H1 (cell line): ENCODE results near the gene CACNA2D1. TPM values are rescaled to one million over a fixed set of nuclear protein-coding genes. Genes with fewer than 3 reads are reported as not detected.

Source experiments
- CTCF ChIA-PET: fragments of 300-600 bp; sonication (Branson Sonifier 250); formaldehyde crosslinking; loops from one replicate; lab custom pipeline; 2021; ENCODE audit not compliant: partially characterized antibody; lab: Charles Lee
- POLR2A ChIA-PET: fragments of 300-600 bp; sonication (Branson Sonifier 250); formaldehyde crosslinking; loops from one replicate; lab custom pipeline; 2021; ENCODE audit warnings: inconsistent platforms; ENCODE audit not compliant: partially characterized antibody; lab: Charles Lee
- DNase-seq, 2 experiments: peaks; one replicate each; pipeline versions ENCODE4 v3.0.0 to v3.0.0-alpha.2; 2010 to 2022; ENCODE audit warnings: low spot score in 2 of 2, low read depth in 1 of 2, mixed read lengths in 1 of 2
- FAIRE-seq: peaks from 2 replicates; lab custom pipeline; 2011; peaks lifted over from hg19 to GRCh38; lab: Jason Lieb, UNC
- H2AFZ ChIP-seq: 2 replicates; pipeline ENCODE4 v1.8.1; 2012; ENCODE audit warnings: low read length, inconsistent platforms
- H2AK5ac ChIP-seq: 2 replicates; pipeline ENCODE4 v1.6.1; 2013; ENCODE audit warnings: low read depth, low read length
- H2BK120ac ChIP-seq: replicated peaks from 2 replicates; pipeline ENCODE3; 2013; ENCODE audit warnings: low read depth, low read length, inconsistent platforms
- H2BK12ac ChIP-seq: 2 replicates; pipeline ENCODE4 v1.6.1; 2013; ENCODE audit warnings: low read depth, low read length
- H2BK15ac ChIP-seq: 2 replicates; pipeline ENCODE4 v1.6.1; 2013; ENCODE audit warnings: low read length
- H2BK20ac ChIP-seq: 2 replicates; pipeline ENCODE4 v1.6.1; 2013; ENCODE audit warnings: low read length
- H2BK5ac ChIP-seq: 2 replicates; pipeline ENCODE4 v1.6.1; 2013; ENCODE audit warnings: low read depth, low read length
- H3K14ac ChIP-seq: 2 replicates; pipeline ENCODE4 v1.6.1; 2013; ENCODE audit warnings: inconsistent platforms; ENCODE audit not compliant: insufficient read length
- H3K18ac ChIP-seq: 2 replicates; pipeline ENCODE4 v1.6.1; 2013; ENCODE audit warnings: low read length; ENCODE audit errors: extremely low read depth
- H3K23ac ChIP-seq: 2 replicates; pipeline ENCODE4 v1.6.1; 2013; ENCODE audit warnings: inconsistent platforms; ENCODE audit not compliant: insufficient read length
- H3K23me2 ChIP-seq: 2 replicates; pipeline ENCODE4 v1.6.1; 2013; ENCODE audit warnings: low read depth, low read length
- H3K27ac ChIP-seq: 2 replicates; pipeline ENCODE4 v1.6.1; 2011; ENCODE audit warnings: low read depth, low read length, inconsistent platforms
- H3K27me3 ChIP-seq, 4 experiments: replicated peaks in 1 of 4; 1 replicate in 1 of 4; 2 replicates in 3 of 4; pipeline versions ENCODE4 v1.6.1 to v1.8.1; 2011 to 2013; ENCODE audit warnings: low read length in 3 of 4, mild to moderate bottlenecking in 3 of 4, inconsistent platforms in 2 of 4, mixed read lengths in 2 of 4, moderate library complexity in 1 of 4; ENCODE audit not compliant: control insufficient read depth in 3 of 4, insufficient read depth in 3 of 4; ENCODE audit errors: extremely low read depth in 1 of 4
- H3K36me3 ChIP-seq, 4 experiments: 2 replicates each; pipeline versions ENCODE4 v1.6.1 to v1.8.1; 2011 to 2013; ENCODE audit warnings: mild to moderate bottlenecking in 4 of 4, low read length in 3 of 4, moderate library complexity in 2 of 4, control low read depth in 1 of 4, inconsistent platforms in 1 of 4; ENCODE audit not compliant: insufficient read depth in 4 of 4, control insufficient read depth in 2 of 4
- H3K4ac ChIP-seq: replicated peaks from 2 replicates; pipeline ENCODE3; 2013; ENCODE audit warnings: low read length, low read depth, mixed read lengths, inconsistent platforms; ENCODE audit not compliant: insufficient read length
- H3K4me1 ChIP-seq, 4 experiments: replicated peaks in 1 of 4; 1 replicate in 1 of 4; 2 replicates in 3 of 4; pipeline versions ENCODE4 v1.6.1 to v1.8.1; 2011 to 2013; ENCODE audit warnings: low read length in 3 of 4, inconsistent platforms in 2 of 4, mixed read lengths in 1 of 4; ENCODE audit not compliant: insufficient read depth in 4 of 4, control insufficient read depth in 3 of 4
- H3K4me2 ChIP-seq, 2 experiments: 2 replicates each; pipeline versions ENCODE4 v1.6.1 to v1.8.1; 2011 to 2013; ENCODE audit warnings: low read depth in 2 of 2, low read length in 2 of 2, control low read depth in 1 of 2, inconsistent platforms in 1 of 2, mild to moderate bottlenecking in 1 of 2; ENCODE audit not compliant: insufficient read depth in 1 of 2
- H3K4me3 ChIP-seq, 4 experiments: fragments of 200-600, 300-600 bp in 1 of 4; sonication (generic), shearing (Covaris generic), sonication (Bioruptor Twin) in 1 of 4; 2 replicates each; pipeline versions ENCODE4 v1.5.1 to v1.8.1; 2011 to 2016; ENCODE audit warnings: low read length in 4 of 4, low read depth in 3 of 4, control low read depth in 2 of 4, inconsistent platforms in 2 of 4, mild to moderate bottlenecking in 2 of 4, mixed read lengths in 1 of 4, moderate library complexity in 1 of 4; ENCODE audit not compliant: insufficient read depth in 2 of 4; ENCODE audit errors: extremely low read depth in 1 of 4
- H3K56ac ChIP-seq: replicated peaks from 2 replicates; pipeline ENCODE3; 2013; ENCODE audit warnings: low read depth, mild to moderate bottlenecking, mixed read lengths, low read length, inconsistent platforms; ENCODE audit not compliant: insufficient read length
- H3K79me1 ChIP-seq: 2 replicates; pipeline ENCODE4 v1.6.1; 2013; ENCODE audit warnings: low read depth, low read length, control low read depth
- H3K79me2 ChIP-seq, 2 experiments: 2 replicates each; pipeline versions ENCODE4 v1.6.1 to v1.8.1; 2012 to 2013; ENCODE audit warnings: low read length in 2 of 2, mild to moderate bottlenecking in 2 of 2, inconsistent platforms in 1 of 2; ENCODE audit not compliant: insufficient read depth in 2 of 2, control insufficient read depth in 1 of 2
- H3K9ac ChIP-seq, 4 experiments: replicated peaks in 1 of 4; 1 replicate in 1 of 4; 2 replicates in 3 of 4; pipeline versions ENCODE4 v1.6.1 to v1.8.1; 2011 to 2013; ENCODE audit warnings: low read depth in 3 of 4, low read length in 3 of 4, control low read depth in 2 of 4, mild to moderate bottlenecking in 2 of 4, moderate library complexity in 2 of 4, inconsistent platforms in 1 of 4; ENCODE audit errors: extremely low read depth in 1 of 4
- H3K9me3 ChIP-seq, 2 experiments: 2 replicates each; pipeline versions ENCODE4 v1.6.1 to v1.8.1; 2012 to 2013; ENCODE audit warnings: mild to moderate bottlenecking in 2 of 2, moderate library complexity in 2 of 2, control low read depth in 1 of 2, inconsistent platforms in 1 of 2, low read depth in 1 of 2, low read length in 1 of 2, mixed read lengths in 1 of 2; ENCODE audit not compliant: insufficient read depth in 2 of 2
- H4K20me1 ChIP-seq, 2 experiments: replicated peaks in 1 of 2; 2 replicates each; pipeline versions ENCODE3 to v1.8.1; 2011 to 2013; ENCODE audit warnings: inconsistent platforms in 2 of 2, low read length in 2 of 2, mild to moderate bottlenecking in 1 of 2; ENCODE audit not compliant: insufficient read depth in 2 of 2, control insufficient read depth in 1 of 2
- H4K5ac ChIP-seq: 2 replicates; pipeline ENCODE4 v1.6.1; 2013; ENCODE audit warnings: low read length, low read depth, mixed read lengths, inconsistent platforms; ENCODE audit not compliant: insufficient read length
- H4K8ac ChIP-seq: 2 replicates; pipeline ENCODE4 v1.8.0; 2013; ENCODE audit warnings: mild to moderate bottlenecking, moderate library complexity, low read length, inconsistent platforms; ENCODE audit not compliant: insufficient read depth; ENCODE audit errors: extremely low read depth
- H4K91ac ChIP-seq: replicated peaks from 2 replicates; pipeline ENCODE3; 2013; ENCODE audit warnings: low read length, mixed read lengths, inconsistent platforms; ENCODE audit not compliant: insufficient read length
- BCL11A ChIP-seq, 2 experiments: IDR thresholded peaks; one replicate each; pipeline ENCODE4 v1.6.1; 2011; ENCODE audit warnings: low read depth in 2 of 2, low read length in 2 of 2, mild to moderate bottlenecking in 2 of 2
- BRCA1 ChIP-seq: IDR thresholded peaks from 2 replicates; pipeline ENCODE4 v1.6.1; 2012; ENCODE audit warnings: low read depth, low read length, improper control_type of control experiment
- CBX5 ChIP-seq: fragments of 300-800, 300-1000 bp; sonication (generic); IDR thresholded peaks from 2 replicates; pipeline ENCODE4 v1.7.1; 2016; ENCODE audit warnings: antibody characterized with exemption, low read length, low read depth
- CREB1 ChIP-seq: IDR thresholded peaks from 2 replicates; pipeline ENCODE4 v1.6.1; 2012; ENCODE audit warnings: inconsistent platforms
- KDM5A ChIP-seq: fragments of 200-600 bp; IDR thresholded peaks from 2 replicates; pipeline ENCODE4 v1.7.1; 2012; ENCODE audit warnings: mild to moderate bottlenecking, low read length, inconsistent platforms, mixed read lengths
- POLR2AphosphoS5 ChIP-seq: IDR thresholded peaks from 2 replicates; pipeline ENCODE4 v1.6.1; 2011; ENCODE audit warnings: low read depth, low read length
- POU5F1 ChIP-seq: IDR thresholded peaks from 2 replicates; pipeline ENCODE4 v1.6.1; 2011; ENCODE audit warnings: low read depth, mild to moderate bottlenecking, low read length, moderate library complexity
- RBBP5 ChIP-seq: IDR thresholded peaks from 2 replicates; pipeline ENCODE4 v1.7.1; 2012; ENCODE audit warnings: low read depth, mild to moderate bottlenecking, inconsistent platforms, low read length, moderate library complexity, borderline replicate concordance
- SAP30 ChIP-seq: fragments of 300-600 bp; sonication (generic); IDR thresholded peaks from 2 replicates; pipeline ENCODE4 v1.7.1; 2012; ENCODE audit warnings: low read length, moderate library complexity, mild to moderate bottlenecking, inconsistent platforms; ENCODE audit not compliant: insufficient read depth, insufficient replicate concordance
- SUZ12 ChIP-seq: fragments of 200-600 bp; sonication (generic); IDR thresholded peaks from 2 replicates; pipeline ENCODE4 v1.6.1; 2012; ENCODE audit warnings: mild to moderate bottlenecking, inconsistent platforms, low read length, moderate library complexity, mixed read lengths
- TBP ChIP-seq: IDR thresholded peaks from 2 replicates; pipeline ENCODE4 v1.6.1; 2011; ENCODE audit warnings: low read depth, low read length, improper control_type of control experiment
- WGBS, 2 experiments: shearing (Covaris generic) in 1 of 2; methylation state at CpG; one replicate each; pipeline versions ENCODE4 v1.1.6 to v1.1.7; 2013 to 2015; ENCODE audit warnings: low lambda C conversion rate in 2 of 2, mixed read lengths in 2 of 2, inconsistent platforms in 1 of 2, low coverage in 1 of 2, missing lambda C conversion rate in 1 of 2; ENCODE audit not compliant: insufficient replicate concordance in 2 of 2, insufficient coverage in 1 of 2, insufficient read length in 1 of 2; ENCODE audit errors: extremely low coverage in 1 of 2, missing lambda C conversion rate in 1 of 2; 5-methylcytosine and 5-hydroxymethylcytosine counted together
- polyA plus RNA-seq, 7 experiments: library from polyadenylated mRNA; depleted of rRNA in 3 of 7; stranded (reverse) in 5 of 7; unstranded in 2 of 7; fragments of >200 nt in 5 of 7; fragments of 200-250 nt in 2 of 7; gene quantifications; 1 replicate in 5 of 7; 2 replicates in 1 of 7; 4 replicates in 1 of 7; pipeline versions ENCODE4 v1.2.1 to v1.2.3, GENCODE V29; 2011 to 2013; ENCODE audit warnings: missing spikeins in 2 of 7, mixed read lengths in 2 of 7
- total RNA-seq: library from RNA; stranded (reverse); fragmentation: NEBNext Ultra II Directional; extraction: Animal tissue kit (Norgen Biotek cat#: 25700); gene quantifications from 2 replicates; pipeline ENCODE4 v1.2.1, GENCODE V29; 2021

The CACNA2D1 gene
- total and polyA plus RNA-seq, 2 of the 8 experiments (the other 6 are each of a cell fraction or from before 2014, with no cell fraction given), result 4.3 to 27.3 TPM

DNA sequence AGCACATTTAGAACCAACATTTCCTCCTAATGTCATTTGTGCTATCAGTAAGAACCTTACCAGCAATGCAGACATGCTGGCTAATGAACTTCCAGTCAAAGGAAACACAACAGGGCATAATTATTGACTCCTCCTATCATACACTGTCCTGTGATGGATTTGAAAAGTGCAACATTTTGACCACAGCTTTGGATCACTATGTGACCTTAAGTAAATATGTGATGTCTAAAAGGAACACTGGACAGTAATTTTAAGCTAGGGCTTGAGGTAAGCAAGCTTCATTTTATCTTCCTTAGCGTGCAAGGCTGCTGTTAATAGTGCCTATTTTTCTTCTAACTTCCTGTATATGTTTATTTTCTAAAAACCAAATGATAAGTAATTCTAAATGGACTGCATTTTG is 433.2 kb downstream of the CACNA2D1 start:
- Histone ChIP-seq H2BK15ac (no peak overlapping the region), H2BK12ac (no peak overlapping the region)
- 89% methylated on average over 1 of the region's 1 CpG; no CpG with 5 or more reads in 1 of the 2 experiments for WGBS, 2 experiments
- TF ChIP-seq BCL11A (IDR thresholded peaks at IDR 0.05; ENCODE audit: low read depth in 2 of 2, low read length in 2 of 2), result no peak
- no peak for TF ChIP-seq CREB1
- no peak for TF ChIP-seq POLR2AphosphoS5
- TF ChIP-seq SAP30, result no peak
- no peak for TF ChIP-seq SUZ12
- TF ChIP-seq POU5F1, result no peak
- TF ChIP-seq RBBP5, result no peak
- TF ChIP-seq KDM5A, result no peak
- no peak for TF ChIP-seq TBP
- no peak for TF ChIP-seq BRCA1
- TF ChIP-seq CBX5, result no peak

More for the DNA sequence above, 433.2 kb downstream of the CACNA2D1 start:
- ChIA-PET POLR2A (no interaction called here), CTCF (interaction anchor here (1.5 to 2.1 kb wide), 2 partner anchors 511 to 539 kb away, joined by 3 to 5 read pairs; no protein-coding TSS in a partner anchor)
- Histone ChIP-seq H3K14ac (no peak overlapping the region), H3K4me2 (no peak overlapping the region), H3K9me3 (no peaks in the 10 kb centered on the region; a peak in 1 of 4 replicates), H2AK5ac (no peak overlapping the region), H4K8ac (no peak overlapping the region), H3K9ac (no peak overlapping the region), H2BK120ac (no peak overlapping the region), H3K79me1 (no peaks in the 10 kb centered on the region), H2BK20ac (no peak overlapping the region), H3K23ac (no peak overlapping the region), H3K27ac (no peak overlapping the region), H3K4ac (no peak overlapping the region), H3K23me2 (no peaks in the 10 kb centered on the region), H3K36me3 (peaks cover 0 to 3% (median 1%) of the 10 kb centered on the region in 4 experiments; a peak in 2 of 8 replicates), H3K18ac (no peak overlapping the region), H2BK5ac (no peak overlapping the region), H3K27me3 (no peaks in the 10 kb centered on the region), H3K4me3 (no peak overlapping the region), H3K4me1 (no peaks in the 10 kb centered on the region), H4K20me1 (no peaks in the 10 kb centered on the region), H2AFZ (no peak overlapping the region), H4K5ac (no peak overlapping the region), H3K56ac (no peak overlapping the region), H3K79me2 (no peaks in the 10 kb centered on the region), H4K91ac (no peak overlapping the region)
- no peak for FAIRE-seq
- no peak for DNase-seq
